Colonic mucosa (tissue), 4 donors: ENCODE data around the gene PTPRCAP. TPM values are rescaled to one million over a fixed set of nuclear protein-coding genes. Genes with fewer than 3 reads are reported as not detected.
A peak's percentile ranks its signal among the peaks of the same experiment; 100 is the strongest.
"Not testable (repeated sequence)": the region's sequence is repeated elsewhere in the genome, so short reads cannot be mapped to it uniquely, and the experiment has no call there.

ENCODE experiments used
- DNase-seq: peaks from one replicate; pipeline ENCODE4 v3.0.0-alpha.2; 2020
- H3K27ac ChIP-seq: fragments of 200-600 bp; one replicate; pipeline ENCODE4 v1.8.0; 2021
- H3K27me3 ChIP-seq: fragments of 200-600 bp; one replicate; pipeline ENCODE4 v1.8.0; 2021
- H3K36me3 ChIP-seq: fragments of 200-600 bp; one replicate; pipeline ENCODE4 v1.8.0; 2021
- H3K4me1 ChIP-seq: fragments of 200-600 bp; one replicate; pipeline ENCODE4 v1.8.0; 2021; ENCODE audit warnings: mild to moderate bottlenecking
- H3K4me3 ChIP-seq: fragments of 200-600 bp; one replicate; pipeline ENCODE4 v1.8.0; 2021
- H3K9ac ChIP-seq, 2 donors: one replicate each; pipeline ENCODE4 v1.7.0; 2013; ENCODE audit warnings: control low read depth in 2 of 2, low read depth in 2 of 2, low read length in 2 of 2
- H3K9me3 ChIP-seq: fragments of 200-600 bp; one replicate; pipeline ENCODE4 v1.8.0; 2021
- CTCF ChIP-seq: fragments of 200-600 bp; IDR thresholded peaks from one replicate; pipeline ENCODE4 v1.8.0; 2022; ENCODE audit warnings: antibody characterized with exemption, mild to moderate bottlenecking
- intact Hi-C: fragments of 100-400 bp; cut with DNase I; formaldehyde crosslinking; loops from one replicate; pipeline ENCODE4 v1.14.1; 2022
- total RNA-seq, 2 donors: library from RNA; stranded (reverse); fragmentation: NEBNext Ultra II Directional in 1 of 2; extraction: Animal tissue kit (Norgen Biotek cat#: 25700) in 1 of 2; gene quantifications; one replicate each; pipeline ENCODE4 v1.2.1, GENCODE V29; 2021
- donor health status: healthy.
- donor health status: DM: no; HTN: no; CAD: no.
- donor health status: DM: no; HTN: no; CAD: no.

PTPRCAP gene
- 1 to 10 TPM; 5.5 to 9.6 TPM for total RNA-seq

- Histone ChIP-seq H3K4me1 (peaks cover 6% of the 10 kb centered on the region), H3K27ac (peak within 1 kb of the TSS; percentile 56), H3K9ac (peak within 1 kb of the TSS; percentile 55 to 56), H3K9me3 (no peaks in the 10 kb centered on the region), H3K4me3 (peak within 1 kb of the TSS; percentile 24), H3K36me3 (peaks cover 12% of the 10 kb centered on the region), H3K27me3 (no peaks in the 10 kb centered on the region)
- DNase-seq = no peak
- intact Hi-C loops = no loop called here
- TF ChIP-seq CTCF = no peak
Measured at GRCh38 chr11:67437082-67437808, at the start of gene PTPRCAP. PTPRCAP (minus strand) TSS chr11:67437682; CDS start chr11:67437619, 63 bp downstream.

DNA sequence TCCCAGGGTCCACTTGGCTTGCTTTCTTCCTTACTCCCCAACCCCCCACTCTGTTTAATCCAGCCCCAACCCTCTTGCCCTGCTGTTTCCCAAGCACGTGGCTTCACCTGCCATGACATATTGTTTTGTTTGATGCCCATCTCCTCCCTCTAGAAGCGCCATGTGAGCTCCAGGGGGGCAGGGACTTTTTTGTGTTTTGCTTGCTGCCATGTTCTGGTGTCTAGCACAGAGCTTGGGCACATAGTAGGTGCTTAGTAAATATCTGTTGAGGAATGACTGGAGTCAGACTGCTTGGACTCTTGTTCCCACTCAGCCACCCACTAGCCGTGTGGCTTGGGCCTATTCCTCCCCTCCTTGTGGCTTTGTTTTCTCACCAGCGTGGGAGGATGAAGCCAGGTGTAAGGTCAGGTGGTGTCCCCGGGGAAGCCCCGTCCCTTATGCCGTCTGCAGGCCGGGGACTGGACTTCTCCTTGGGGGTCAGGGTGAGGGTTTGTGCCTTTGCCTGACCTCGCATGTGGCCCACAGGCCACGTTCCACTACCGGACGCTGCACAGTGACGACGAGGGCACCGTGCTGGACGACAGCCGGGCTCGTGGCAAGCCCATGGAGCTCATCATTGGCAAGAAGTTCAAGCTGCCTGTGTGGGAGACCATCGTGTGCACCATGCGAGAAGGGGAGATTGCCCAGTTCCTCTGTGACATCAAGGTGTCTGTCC is 49.2 kb upstream of the PTPRCAP start:
- DNase-seq = no peak
- H3K36me3 ChIP-seq = peaks cover 6% of the 10 kb centered on the region
- no peak for TF ChIP-seq CTCF
- no peak overlapping the region for H3K9ac ChIP-seq
- no peaks in the 10 kb centered on the region for H3K27me3 ChIP-seq
- no peaks in the 10 kb centered on the region for H3K9me3 ChIP-seq
- peaks cover 11% of the 10 kb centered on the region for H3K4me1 ChIP-seq
- intact Hi-C loops = no loop called here
- no peak overlapping the region for H3K4me3 ChIP-seq
- H3K27ac ChIP-seq = no peak overlapping the region

DNA sequence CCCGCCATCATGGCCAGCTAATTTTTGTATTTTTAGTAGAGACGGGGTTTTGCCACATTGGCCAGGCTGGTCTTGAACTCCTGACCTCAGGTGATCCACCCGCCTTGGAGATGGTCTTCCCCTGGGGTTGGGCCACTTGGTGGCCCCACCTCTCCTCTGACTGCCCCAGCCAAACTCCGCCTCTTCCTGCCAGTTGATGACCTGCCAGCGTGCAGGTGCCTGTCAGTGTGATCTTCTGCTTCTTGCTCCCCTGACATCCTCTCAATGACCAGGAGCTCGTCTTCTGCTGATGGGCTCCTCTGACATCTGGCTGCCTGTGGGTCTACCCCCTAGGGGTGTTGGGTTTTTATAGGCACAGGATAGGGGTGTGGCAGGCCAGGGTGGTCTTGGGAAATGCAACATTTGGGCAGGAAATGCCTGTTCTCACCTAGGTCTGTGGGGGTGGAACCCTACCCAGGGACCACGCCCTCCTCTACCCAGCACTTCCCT is 48.4 kb upstream of the PTPRCAP start:
- H3K27ac ChIP-seq = peak overlapping the region; percentile 27
- peaks cover 11% of the 10 kb centered on the region for H3K4me1 ChIP-seq

GRCh38 chr11:67484847-67485311 is 47.4 kb upstream of the PTPRCAP start:
- peaks cover 11% of the 10 kb centered on the region for H3K4me1 ChIP-seq
- no peak overlapping the region for H3K4me3 ChIP-seq
- intact Hi-C loops = no loop called here
- H3K27me3 ChIP-seq = no peaks in the 10 kb centered on the region
- H3K27ac ChIP-seq = peak overlapping the region; percentile 79
- peak overlapping the region; percentile 26 to 28 for H3K9ac ChIP-seq
- H3K36me3 ChIP-seq = peaks cover 6% of the 10 kb centered on the region
- TF ChIP-seq CTCF = no peak
- DNase-seq = peak; percentile 44
- no peaks in the 10 kb centered on the region for H3K9me3 ChIP-seq

More for the DNA sequence above, 48.4 kb upstream of the PTPRCAP start:
- H3K27me3 ChIP-seq, H3K9me3 ChIP-seq, intact Hi-C loops, H3K36me3 ChIP-seq, H3K4me3 ChIP-seq, H3K9ac ChIP-seq: not testable (repeated sequence)
- DNase-seq = peak; percentile 50

DNA sequence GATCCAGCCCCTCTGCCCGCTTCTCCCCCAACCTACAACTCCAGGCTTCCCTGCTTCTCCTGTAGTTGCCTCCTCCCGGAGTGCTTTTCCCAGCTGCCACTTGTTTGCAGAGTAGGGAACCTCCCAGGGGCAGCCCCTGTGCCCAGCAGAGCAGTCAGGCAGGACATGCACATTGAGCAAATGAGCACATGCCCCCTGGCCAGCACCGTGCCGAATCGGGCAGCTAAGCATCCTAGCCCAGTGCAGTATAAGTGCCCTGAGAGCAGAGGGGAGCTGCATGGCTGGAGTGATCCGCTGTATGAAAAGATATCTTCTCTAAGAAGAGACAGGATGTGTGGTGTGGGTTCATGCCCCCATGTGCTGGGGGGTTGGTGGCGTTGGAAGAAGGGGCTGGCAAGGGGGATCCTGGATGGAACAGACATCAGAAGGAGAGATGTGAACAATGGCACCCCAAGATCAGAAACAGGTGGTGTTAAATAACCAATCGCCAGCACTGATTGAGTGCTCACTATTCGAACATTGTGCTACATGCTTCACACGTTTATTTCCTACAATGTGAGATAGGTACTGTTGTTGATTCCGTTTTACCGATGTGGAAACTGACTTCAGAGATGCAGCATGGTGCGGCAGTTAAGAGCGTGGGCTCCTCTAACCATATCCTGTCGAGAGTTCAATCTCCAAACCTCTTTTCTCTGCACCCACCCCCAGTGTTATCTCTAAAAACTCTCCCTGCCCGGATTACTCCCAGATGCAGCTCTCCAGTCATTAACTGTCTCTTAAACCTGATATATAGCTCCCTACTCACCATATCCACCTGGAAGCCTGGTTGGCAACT is 46.6 kb upstream of the PTPRCAP start:
- H3K27ac ChIP-seq = peak overlapping the region; percentile 79

More for the DNA sequence above, 46.6 kb upstream of the PTPRCAP start:
- intact Hi-C loops = no loop called here
- Histone ChIP-seq H3K4me1 (peaks cover 11% of the 10 kb centered on the region), H3K36me3 (peaks cover 6% of the 10 kb centered on the region), H3K27me3 (no peaks in the 10 kb centered on the region), H3K4me3 (peak overlapping the region; percentile 53), H3K9me3 (no peaks in the 10 kb centered on the region), H3K9ac (peak overlapping the region; percentile 64 to 67)
- TF ChIP-seq CTCF = no peak
- peak; percentile 25 for DNase-seq
